CD4-positive, alpha-beta T cell treated with Interleukin-12 subunit alpha and Interleukin-12 subunit beta, for 1 hour (primary cell): ENCODE measurements around the gene PPP2R1A.

ENCODE experiments used
- DNase-seq: peaks from one replicate; pipeline ENCODE4 v3.0.0-alpha.2; 2020

PPP2R1A gene

GRCh38 chr19:52189735-52190486 lies at the start of gene PPP2R1A:
Gene PPP2R1A, plus strand, starts transcription at chr19:52190052. Its CDS starts 45 bp downstream, at chr19:52190097.
- DNase-seq: peak; percentile 100

- DNase-seq: no peak
These were observed 48.6 kb upstream of the PPP2R1A start for GRCh38 chr19:52141203-52141602.

GRCh38 chr19:52142001-52142595 lies 47.8 kb upstream of the PPP2R1A start:
- DNase-seq: no peak

- no peak for DNase-seq
These were observed 41.6 kb upstream of the PPP2R1A start for GRCh38 chr19:52148256-52148655.

- no peak for DNase-seq
These were observed 34.1 kb upstream of the PPP2R1A start for GRCh38 chr19:52155596-52156359.

GRCh38 chr19:52170304-52170703 lies 19.5 kb upstream of the PPP2R1A start:
- peak; percentile 10 for DNase-seq

GRCh38 chr19:52170863-52171320 lies 19.0 kb upstream of the PPP2R1A start:
- DNase-seq: no peak

- peak; percentile 96 for DNase-seq
These were observed 18.3 kb upstream of the PPP2R1A start, which contains the start of gene ZNF836 for GRCh38 chr19:52171321-52172169. Gene ZNF836, minus strand, starts transcription at chr19:52171621. Its CDS starts 3,549 bp downstream, at chr19:52168072.

GRCh38 chr19:52172347-52172746 lies 17.5 kb upstream of the PPP2R1A start:
- no peak for DNase-seq

- peak; percentile 19 for DNase-seq
These were observed 13.3 kb upstream of the PPP2R1A start for GRCh38 chr19:52176574-52176973.

GRCh38 chr19:52187407-52187806 lies 2.4 kb upstream of the PPP2R1A start:
- DNase-seq: no peak

GRCh38 chr19:52188822-52189734 lies 774 bp upstream of the PPP2R1A start:
- DNase-seq: no peak

GRCh38 chr19:52190487-52191293 lies 838 bp downstream of the PPP2R1A start:
- no peak for DNase-seq

GRCh38 chr19:52191389-52191788 lies 1.5 kb downstream of the PPP2R1A start:
- DNase-seq: no peak

- no peak for DNase-seq
These were observed 2.1 kb downstream of the PPP2R1A start for GRCh38 chr19:52191951-52192350.

- no peak for DNase-seq
These were observed 6.6 kb downstream of the PPP2R1A start for GRCh38 chr19:52196256-52196967.

- no peak for DNase-seq
These were observed 8.1 kb downstream of the PPP2R1A start for GRCh38 chr19:52197964-52198363.

GRCh38 chr19:52198678-52199077 lies 8.8 kb downstream of the PPP2R1A start:
- no peak for DNase-seq

- no peak for DNase-seq
These were observed 10.2 kb downstream of the PPP2R1A start for GRCh38 chr19:52200044-52200443.
